Measurements from ENCODE around the gene TRIM6. TPM values are rescaled to one million over a fixed set of nuclear protein-coding genes. Genes with fewer than 3 reads are reported as not detected.

TRIM6 gene
- total and polyA plus RNA-seq, 2 experiments from 2014 or later: 26.4 to 49.0 TPM

- H3K27ac Mint-ChIP-seq: no peak overlapping the region
- peaks cover 4% of the 10 kb centered on the region; the same call in 1 of the 2 replicates for H3K4me1 ChIP-seq (ENCODE audit: insufficient read depth)
Observed at GRCh38 chr11:5604896-5605295, 8.5 kb downstream of the TRIM6 start.

GRCh38 chr11:5605849-5606248, 9.4 kb downstream of the TRIM6 start:
- no peak overlapping the region for H3K27ac ChIP-seq (ENCODE audit: low read depth)
- no peak overlapping the region for H3K4me2 ChIP-seq
- H3K27me3 ChIP-seq (ENCODE audit: insufficient read depth): no peaks in the 10 kb centered on the region
- Mint-ChIP-seq H3K4me1 (peaks cover 6% of the 10 kb centered on the region; the same call in 2 of the 3 replicates), H3K27me3 (ENCODE audit: insufficient read depth, low read depth, poor library complexity) (peaks cover 1% of the 10 kb centered on the region), H3K9me3 (no peaks in the 10 kb centered on the region), H3K27ac (no peak overlapping the region), H3K4me3 (no peak overlapping the region), H3K36me3 (ENCODE audit: low read depth) (peaks cover 67% of the 10 kb centered on the region)
- peaks cover 3% of the 10 kb centered on the region for H4K20me1 ChIP-seq (replicated peaks; ENCODE audit: insufficient read depth)
- H3F3A ChIP-seq (replicated peaks; ENCODE audit: low read depth): no peaks in the 10 kb centered on the region
- H3K4me3 ChIP-seq: no peak overlapping the region
- H3K79me2 ChIP-seq (replicated peaks; ENCODE audit: insufficient read depth): peaks cover 53% of the 10 kb centered on the region
- H3K36me3 ChIP-seq (ENCODE audit: insufficient read depth): peaks cover 53% of the 10 kb centered on the region
- no peak overlapping the region for H2AFZ ChIP-seq
- no peak for ATAC-seq
- peaks cover 4% of the 10 kb centered on the region; the same call in 1 of the 2 replicates for H3K4me1 ChIP-seq (ENCODE audit: insufficient read depth)
- no peaks in the 10 kb centered on the region for H3K9me2 ChIP-seq (ENCODE audit: insufficient read depth)
- DNase-seq (ENCODE audit: low spot score): no peak
- TF ChIP-seq, protein P1, sequence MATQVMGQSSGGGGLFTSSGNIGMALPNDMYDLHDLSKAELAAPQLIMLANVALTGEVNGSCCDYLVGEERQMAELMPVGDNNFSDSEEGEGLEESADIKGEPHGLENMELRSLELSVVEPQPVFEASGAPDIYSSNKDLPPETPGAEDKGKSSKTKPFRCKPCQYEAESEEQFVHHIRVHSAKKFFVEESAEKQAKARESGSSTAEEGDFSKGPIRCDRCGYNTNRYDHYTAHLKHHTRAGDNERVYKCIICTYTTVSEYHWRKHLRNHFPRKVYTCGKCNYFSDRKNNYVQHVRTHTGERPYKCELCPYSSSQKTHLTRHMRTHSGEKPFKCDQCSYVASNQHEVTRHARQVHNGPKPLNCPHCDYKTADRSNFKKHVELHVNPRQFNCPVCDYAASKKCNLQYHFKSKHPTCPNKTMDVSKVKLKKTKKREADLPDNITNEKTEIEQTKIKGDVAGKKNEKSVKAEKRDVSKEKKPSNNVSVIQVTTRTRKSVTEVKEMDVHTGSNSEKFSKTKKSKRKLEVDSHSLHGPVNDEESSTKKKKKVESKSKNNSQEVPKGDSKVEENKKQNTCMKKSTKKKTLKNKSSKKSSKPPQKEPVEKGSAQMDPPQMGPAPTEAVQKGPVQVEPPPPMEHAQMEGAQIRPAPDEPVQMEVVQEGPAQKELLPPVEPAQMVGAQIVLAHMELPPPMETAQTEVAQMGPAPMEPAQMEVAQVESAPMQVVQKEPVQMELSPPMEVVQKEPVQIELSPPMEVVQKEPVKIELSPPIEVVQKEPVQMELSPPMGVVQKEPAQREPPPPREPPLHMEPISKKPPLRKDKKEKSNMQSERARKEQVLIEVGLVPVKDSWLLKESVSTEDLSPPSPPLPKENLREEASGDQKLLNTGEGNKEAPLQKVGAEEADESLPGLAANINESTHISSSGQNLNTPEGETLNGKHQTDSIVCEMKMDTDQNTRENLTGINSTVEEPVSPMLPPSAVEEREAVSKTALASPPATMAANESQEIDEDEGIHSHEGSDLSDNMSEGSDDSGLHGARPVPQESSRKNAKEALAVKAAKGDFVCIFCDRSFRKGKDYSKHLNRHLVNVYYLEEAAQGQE (IDR thresholded peaks at IDR 0.05; ENCODE audit: unreplicated experiment): no peak
- TF ChIP-seq CREB1 (CRISPR knock-in tag; IDR thresholded peaks at IDR 0.05; ENCODE audit: low read depth) (no peak), JUNB (IDR thresholded peaks at IDR 0.05; ENCODE audit: unreplicated experiment) (no peak), EZH2 (IDR thresholded peaks at IDR 0.05; ENCODE audit: low read depth, unreplicated experiment) (no peak), POLR2AphosphoS5 (IDR thresholded peaks at IDR 0.05; ENCODE audit: low read depth) (no peak), ZNF114 (CRISPR knock-in tag; IDR thresholded peaks at IDR 0.05) (no peak), STAT1 (IDR thresholded peaks at IDR 0.05; ENCODE audit: unreplicated experiment) (no peak)
- TF ChIP-seq, protein P2, sequence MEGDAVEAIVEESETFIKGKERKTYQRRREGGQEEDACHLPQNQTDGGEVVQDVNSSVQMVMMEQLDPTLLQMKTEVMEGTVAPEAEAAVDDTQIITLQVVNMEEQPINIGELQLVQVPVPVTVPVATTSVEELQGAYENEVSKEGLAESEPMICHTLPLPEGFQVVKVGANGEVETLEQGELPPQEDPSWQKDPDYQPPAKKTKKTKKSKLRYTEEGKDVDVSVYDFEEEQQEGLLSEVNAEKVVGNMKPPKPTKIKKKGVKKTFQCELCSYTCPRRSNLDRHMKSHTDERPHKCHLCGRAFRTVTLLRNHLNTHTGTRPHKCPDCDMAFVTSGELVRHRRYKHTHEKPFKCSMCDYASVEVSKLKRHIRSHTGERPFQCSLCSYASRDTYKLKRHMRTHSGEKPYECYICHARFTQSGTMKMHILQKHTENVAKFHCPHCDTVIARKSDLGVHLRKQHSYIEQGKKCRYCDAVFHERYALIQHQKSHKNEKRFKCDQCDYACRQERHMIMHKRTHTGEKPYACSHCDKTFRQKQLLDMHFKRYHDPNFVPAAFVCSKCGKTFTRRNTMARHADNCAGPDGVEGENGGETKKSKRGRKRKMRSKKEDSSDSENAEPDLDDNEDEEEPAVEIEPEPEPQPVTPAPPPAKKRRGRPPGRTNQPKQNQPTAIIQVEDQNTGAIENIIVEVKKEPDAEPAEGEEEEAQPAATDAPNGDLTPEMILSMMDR (conservative IDR thresholded peaks at IDR 0.05; ENCODE audit: low read depth in 2 of 2): no peak; a peak in 1 of 4 replicates
- TF ChIP-seq, protein P3, sequence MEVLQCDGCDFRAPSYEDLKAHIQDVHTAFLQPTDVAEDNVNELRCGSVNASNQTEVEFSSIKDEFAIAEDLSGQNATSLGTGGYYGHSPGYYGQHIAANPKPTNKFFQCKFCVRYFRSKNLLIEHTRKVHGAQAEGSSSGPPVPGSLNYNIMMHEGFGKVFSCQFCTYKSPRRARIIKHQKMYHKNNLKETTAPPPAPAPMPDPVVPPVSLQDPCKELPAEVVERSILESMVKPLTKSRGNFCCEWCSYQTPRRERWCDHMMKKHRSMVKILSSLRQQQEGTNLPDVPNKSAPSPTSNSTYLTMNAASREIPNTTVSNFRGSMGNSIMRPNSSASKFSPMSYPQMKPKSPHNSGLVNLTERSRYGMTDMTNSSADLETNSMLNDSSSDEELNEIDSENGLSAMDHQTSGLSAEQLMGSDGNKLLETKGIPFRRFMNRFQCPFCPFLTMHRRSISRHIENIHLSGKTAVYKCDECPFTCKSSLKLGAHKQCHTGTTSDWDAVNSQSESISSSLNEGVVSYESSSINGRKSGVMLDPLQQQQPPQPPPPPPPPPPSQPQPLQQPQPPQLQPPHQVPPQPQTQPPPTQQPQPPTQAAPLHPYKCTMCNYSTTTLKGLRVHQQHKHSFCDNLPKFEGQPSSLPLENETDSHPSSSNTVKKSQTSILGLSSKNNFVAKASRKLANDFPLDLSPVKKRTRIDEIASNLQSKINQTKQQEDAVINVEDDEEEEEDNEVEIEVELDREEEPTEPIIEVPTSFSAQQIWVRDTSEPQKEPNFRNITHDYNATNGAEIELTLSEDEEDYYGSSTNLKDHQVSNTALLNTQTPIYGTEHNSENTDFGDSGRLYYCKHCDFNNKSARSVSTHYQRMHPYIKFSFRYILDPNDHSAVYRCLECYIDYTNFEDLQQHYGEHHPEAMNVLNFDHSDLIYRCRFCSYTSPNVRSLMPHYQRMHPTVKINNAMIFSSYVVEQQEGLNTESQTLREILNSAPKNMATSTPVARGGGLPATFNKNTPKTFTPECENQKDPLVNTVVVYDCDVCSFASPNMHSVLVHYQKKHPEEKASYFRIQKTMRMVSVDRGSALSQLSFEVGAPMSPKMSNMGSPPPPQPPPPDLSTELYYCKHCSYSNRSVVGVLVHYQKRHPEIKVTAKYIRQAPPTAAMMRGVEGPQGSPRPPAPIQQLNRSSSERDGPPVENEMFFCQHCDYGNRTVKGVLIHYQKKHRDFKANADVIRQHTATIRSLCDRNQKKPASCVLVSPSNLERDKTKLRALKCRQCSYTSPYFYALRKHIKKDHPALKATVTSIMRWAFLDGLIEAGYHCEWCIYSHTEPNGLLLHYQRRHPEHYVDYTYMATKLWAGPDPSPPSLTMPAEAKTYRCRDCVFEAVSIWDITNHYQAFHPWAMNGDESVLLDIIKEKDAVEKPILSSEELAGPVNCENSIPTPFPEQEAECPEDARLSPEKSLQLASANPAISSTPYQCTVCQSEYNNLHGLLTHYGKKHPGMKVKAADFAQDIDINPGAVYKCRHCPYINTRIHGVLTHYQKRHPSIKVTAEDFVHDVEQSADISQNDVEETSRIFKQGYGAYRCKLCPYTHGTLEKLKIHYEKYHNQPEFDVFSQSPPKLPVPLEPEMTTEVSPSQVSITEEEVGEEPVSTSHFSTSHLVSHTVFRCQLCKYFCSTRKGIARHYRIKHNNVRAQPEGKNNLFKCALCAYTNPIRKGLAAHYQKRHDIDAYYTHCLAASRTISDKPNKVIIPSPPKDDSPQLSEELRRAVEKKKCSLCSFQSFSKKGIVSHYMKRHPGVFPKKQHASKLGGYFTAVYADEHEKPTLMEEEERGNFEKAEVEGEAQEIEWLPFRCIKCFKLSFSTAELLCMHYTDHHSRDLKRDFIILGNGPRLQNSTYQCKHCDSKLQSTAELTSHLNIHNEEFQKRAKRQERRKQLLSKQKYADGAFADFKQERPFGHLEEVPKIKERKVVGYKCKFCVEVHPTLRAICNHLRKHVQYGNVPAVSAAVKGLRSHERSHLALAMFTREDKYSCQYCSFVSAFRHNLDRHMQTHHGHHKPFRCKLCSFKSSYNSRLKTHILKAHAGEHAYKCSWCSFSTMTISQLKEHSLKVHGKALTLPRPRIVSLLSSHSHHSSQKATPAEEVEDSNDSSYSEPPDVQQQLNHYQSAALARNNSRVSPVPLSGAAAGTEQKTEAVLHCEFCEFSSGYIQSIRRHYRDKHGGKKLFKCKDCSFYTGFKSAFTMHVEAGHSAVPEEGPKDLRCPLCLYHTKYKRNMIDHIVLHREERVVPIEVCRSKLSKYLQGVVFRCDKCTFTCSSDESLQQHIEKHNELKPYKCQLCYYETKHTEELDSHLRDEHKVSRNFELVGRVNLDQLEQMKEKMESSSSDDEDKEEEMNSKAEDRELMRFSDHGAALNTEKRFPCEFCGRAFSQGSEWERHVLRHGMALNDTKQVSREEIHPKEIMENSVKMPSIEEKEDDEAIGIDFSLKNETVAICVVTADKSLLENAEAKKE (CRISPR knock-in tag; IDR thresholded peaks at IDR 0.05): no peak

More at GRCh38 chr11:5604896-5605295, 8.5 kb downstream of the TRIM6 start:
- no peak for TF ChIP-seq JUNB (IDR thresholded peaks at IDR 0.05; ENCODE audit: unreplicated experiment)
- TF ChIP-seq ZNF331 (CRISPR knock-in tag; IDR thresholded peaks at IDR 0.05; ENCODE audit: low read depth): no peak
- Histone ChIP-seq H3K79me2 (replicated peaks; ENCODE audit: insufficient read depth) (peaks cover 60% of the 10 kb centered on the region), H3K27ac (ENCODE audit: low read depth) (no peak overlapping the region), H3K4me3 (no peak overlapping the region), H3F3A (replicated peaks; ENCODE audit: low read depth) (no peaks in the 10 kb centered on the region), H3K4me2 (no peak overlapping the region), H3K36me3 (ENCODE audit: insufficient read depth) (peaks cover 49% of the 10 kb centered on the region), H2AFZ (no peak overlapping the region), H3K27me3 (ENCODE audit: insufficient read depth) (no peaks in the 10 kb centered on the region), H3K9me2 (ENCODE audit: insufficient read depth) (no peaks in the 10 kb centered on the region), H4K20me1 (replicated peaks; ENCODE audit: insufficient read depth) (peaks cover 3% of the 10 kb centered on the region)
- H3K4me3 Mint-ChIP-seq: no peak overlapping the region
- peaks cover 58% of the 10 kb centered on the region for H3K36me3 Mint-ChIP-seq (ENCODE audit: low read depth)
- DNase-seq (ENCODE audit: low spot score) (no peak), ATAC-seq (no peak)
- no peaks in the 10 kb centered on the region for H3K9me3 Mint-ChIP-seq
- H3K27me3 Mint-ChIP-seq (ENCODE audit: insufficient read depth, low read depth, poor library complexity): peaks cover 1% of the 10 kb centered on the region
- peaks cover 16% of the 10 kb centered on the region for H3K4me1 Mint-ChIP-seq
